Chondrocyte (in vitro differentiated cells): Measurements from ENCODE around the gene LAT. TPM values are rescaled to one million over a fixed set of nuclear protein-coding genes. Genes with fewer than 3 reads are reported as not detected.
"Not testable (repeated sequence)": the region's sequence is repeated elsewhere in the genome, so short reads cannot be mapped to it uniquely, and the experiment has no call there.

Experiments used
- DNase-seq: peaks from one replicate; pipeline ENCODE4 v3.0.0; 2021; ENCODE audit warnings: mixed read lengths, low spot score
- H3K27ac Mint-ChIP-seq: one replicate; pipeline ENCODE4 v1.8.0; 2021; ENCODE audit warnings: mild to moderate bottlenecking, moderate library complexity, mixed read lengths; ENCODE audit not compliant: unreplicated experiment
- H3K27me3 Mint-ChIP-seq: 2 replicates; pipeline ENCODE4 v1.8.0; 2021; ENCODE audit warnings: low read depth, mixed read lengths
- H3K36me3 Mint-ChIP-seq: 2 replicates; pipeline ENCODE4 v1.8.0; 2021; ENCODE audit warnings: low read depth, mixed read lengths
- H3K4me1 Mint-ChIP-seq: 2 replicates; pipeline ENCODE4 v1.8.0; 2021; ENCODE audit warnings: low read depth, mild to moderate bottlenecking, mixed read lengths
- H3K4me3 Mint-ChIP-seq: one replicate; pipeline ENCODE4 v1.8.0; 2021; ENCODE audit warnings: mild to moderate bottlenecking, moderate library complexity, mixed read lengths; ENCODE audit not compliant: unreplicated experiment
- H3K9me3 Mint-ChIP-seq: 2 replicates; pipeline ENCODE4 v1.8.0; 2021; ENCODE audit warnings: low read depth, mixed read lengths
- total RNA-seq: library from RNA; stranded (reverse); gene quantifications from 3 replicates; pipeline ENCODE4 v1.2.1, GENCODE V29; 2021
- TF ChIP-seq, protein P1 (sequence below): fragments of 200-600 bp; sonication (generic); IDR thresholded peaks from 2 replicates; pipeline ENCODE4 v1.5.0; 2021; ENCODE audit warnings: antibody characterized with exemption, mild to moderate bottlenecking, moderate library complexity

Gene LAT
- total RNA-seq, 1 donor from 2014 or later = 11.7 TPM

DNA sequence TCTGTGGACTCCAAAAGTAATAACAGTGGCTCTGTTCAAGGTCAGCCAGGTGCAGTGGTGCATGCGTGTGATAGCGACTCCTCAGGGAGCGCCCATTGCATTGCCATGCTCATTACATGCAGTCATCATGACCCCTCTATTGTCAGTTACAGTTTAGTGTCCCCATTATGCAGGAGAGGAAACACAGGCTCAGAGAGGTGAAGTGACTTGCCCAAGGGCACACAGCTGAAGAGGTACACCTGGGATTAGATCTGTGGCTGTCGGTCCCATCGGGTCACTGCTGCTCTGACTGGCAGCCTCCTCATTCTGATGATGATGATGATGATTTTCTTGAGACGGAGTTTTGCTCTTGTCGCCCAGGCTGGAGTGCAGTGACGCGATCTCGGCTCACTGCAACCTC lies 7.6 kb downstream of the LAT start:
- peaks cover 2% of the 10 kb centered on the region for H3K27me3 Mint-ChIP-seq
- H3K4me3 Mint-ChIP-seq = no peak overlapping the region
- H3K27ac Mint-ChIP-seq = no peak overlapping the region
- H3K9me3 Mint-ChIP-seq = peaks cover under 1% of the 10 kb centered on the region
- no peaks in the 10 kb centered on the region for H3K4me1 Mint-ChIP-seq
- no peak for DNase-seq
- TF ChIP-seq, protein P1, sequence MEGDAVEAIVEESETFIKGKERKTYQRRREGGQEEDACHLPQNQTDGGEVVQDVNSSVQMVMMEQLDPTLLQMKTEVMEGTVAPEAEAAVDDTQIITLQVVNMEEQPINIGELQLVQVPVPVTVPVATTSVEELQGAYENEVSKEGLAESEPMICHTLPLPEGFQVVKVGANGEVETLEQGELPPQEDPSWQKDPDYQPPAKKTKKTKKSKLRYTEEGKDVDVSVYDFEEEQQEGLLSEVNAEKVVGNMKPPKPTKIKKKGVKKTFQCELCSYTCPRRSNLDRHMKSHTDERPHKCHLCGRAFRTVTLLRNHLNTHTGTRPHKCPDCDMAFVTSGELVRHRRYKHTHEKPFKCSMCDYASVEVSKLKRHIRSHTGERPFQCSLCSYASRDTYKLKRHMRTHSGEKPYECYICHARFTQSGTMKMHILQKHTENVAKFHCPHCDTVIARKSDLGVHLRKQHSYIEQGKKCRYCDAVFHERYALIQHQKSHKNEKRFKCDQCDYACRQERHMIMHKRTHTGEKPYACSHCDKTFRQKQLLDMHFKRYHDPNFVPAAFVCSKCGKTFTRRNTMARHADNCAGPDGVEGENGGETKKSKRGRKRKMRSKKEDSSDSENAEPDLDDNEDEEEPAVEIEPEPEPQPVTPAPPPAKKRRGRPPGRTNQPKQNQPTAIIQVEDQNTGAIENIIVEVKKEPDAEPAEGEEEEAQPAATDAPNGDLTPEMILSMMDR = no peak
- H3K36me3 Mint-ChIP-seq = peaks cover 12% of the 10 kb centered on the region

GRCh38 chr16:28998837-28999236 lies 14.0 kb downstream of the LAT start:
- Mint-ChIP-seq H3K36me3 (peaks cover 2% of the 10 kb centered on the region), H3K27ac (no peak overlapping the region), H3K4me3 (no peak overlapping the region), H3K4me1 (no peaks in the 10 kb centered on the region), H3K27me3 (peaks cover 8% of the 10 kb centered on the region), H3K9me3 (no peaks in the 10 kb centered on the region)
- no peak for DNase-seq
- TF ChIP-seq, protein P1 = no peak

DNA sequence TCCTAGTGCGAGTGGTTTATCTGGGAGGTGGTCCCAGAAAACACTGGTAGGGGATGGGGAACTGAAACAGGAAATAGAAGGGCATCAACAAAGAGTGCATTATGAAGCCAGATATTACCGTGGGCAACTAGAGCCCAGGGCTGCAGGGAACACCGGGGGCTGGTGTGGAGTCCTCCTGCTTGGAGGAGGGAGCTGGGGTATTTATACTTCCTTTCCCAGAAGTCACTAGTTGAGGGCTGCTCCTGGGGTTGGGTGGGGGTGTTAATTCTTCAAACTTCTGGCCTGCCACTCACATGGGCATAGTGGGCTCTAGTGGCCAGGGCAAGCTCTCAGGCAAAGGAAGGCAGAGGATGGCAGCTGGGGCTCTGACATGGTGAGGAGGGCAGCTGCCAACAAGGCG lies 14.7 kb downstream of the LAT start:
- H3K27me3 Mint-ChIP-seq = peaks cover 9% of the 10 kb centered on the region
- H3K36me3 Mint-ChIP-seq = peaks cover 2% of the 10 kb centered on the region
- H3K27ac Mint-ChIP-seq = no peak overlapping the region
- no peaks in the 10 kb centered on the region for H3K9me3 Mint-ChIP-seq
- TF ChIP-seq, protein P1 = no peak
- no peak for DNase-seq
- H3K4me3 Mint-ChIP-seq = no peak overlapping the region
- no peaks in the 10 kb centered on the region for H3K4me1 Mint-ChIP-seq

GRCh38 chr16:29000019-29000418 lies 15.2 kb downstream of the LAT start:
- no peaks in the 10 kb centered on the region for H3K9me3 Mint-ChIP-seq
- H3K4me3 Mint-ChIP-seq = no peak overlapping the region
- H3K27ac Mint-ChIP-seq = no peak overlapping the region
- H3K4me1 Mint-ChIP-seq = no peaks in the 10 kb centered on the region
- H3K27me3 Mint-ChIP-seq = peaks cover 13% of the 10 kb centered on the region
- no peak for DNase-seq
- peaks cover 2% of the 10 kb centered on the region for H3K36me3 Mint-ChIP-seq
- TF ChIP-seq, protein P1 = no peak

GRCh38 chr16:29004496-29005139 lies 19.8 kb downstream of the LAT start:
- H3K36me3 Mint-ChIP-seq, H3K27ac Mint-ChIP-seq, H3K4me3 Mint-ChIP-seq, H3K4me1 Mint-ChIP-seq, H3K9me3 Mint-ChIP-seq, DNase-seq: not testable (repeated sequence)
- peaks cover 12% of the 10 kb centered on the region for H3K27me3 Mint-ChIP-seq
